Measurements from ENCODE around the gene RAB11FIP5. TPM values are rescaled to one million over a fixed set of nuclear protein-coding genes. Genes with fewer than 3 reads are reported as not detected.

RAB11FIP5 gene
- total RNA-seq, 2 experiments from 2014 or later: 12.6 to 13.8 TPM

DNA sequence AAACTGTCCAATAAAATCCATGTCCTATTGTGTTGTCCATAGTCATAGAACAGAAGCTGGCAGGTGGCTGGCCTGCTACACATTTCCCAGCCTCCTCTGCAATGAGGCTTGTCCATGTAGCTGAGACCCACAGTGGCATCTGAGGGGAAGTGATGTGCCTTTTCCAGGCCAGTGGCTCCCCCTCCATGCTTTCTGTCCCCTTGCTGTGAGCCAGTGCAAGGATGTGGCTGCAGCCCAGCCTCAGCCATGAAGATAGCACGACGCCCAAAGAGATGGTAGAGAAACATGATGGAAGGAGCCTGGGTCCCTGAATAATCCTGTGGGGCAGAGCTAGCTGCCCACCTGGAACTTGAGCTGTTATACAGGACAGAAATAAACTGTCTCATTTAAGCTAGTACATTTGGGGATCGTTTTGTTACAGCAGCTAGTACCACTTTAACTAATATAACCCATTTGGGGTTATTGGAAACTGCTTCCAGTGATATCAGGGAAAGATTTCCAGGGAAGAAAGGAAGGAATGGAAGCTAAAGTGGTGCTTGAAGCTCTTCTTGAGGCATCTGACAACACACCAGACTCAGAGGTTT lies 81.6 kb downstream of the RAB11FIP5 start:
- no peaks in the 10 kb centered on the region for H3K27me3 Mint-ChIP-seq
- DNase-seq (no peak), ATAC-seq (ENCODE audit: poor library complexity) (no peak)
- no peak overlapping the region for H3K27ac ChIP-seq (ENCODE audit: low read depth in 1 of 2, low read length in 2 of 2)
- H3K36me3 Mint-ChIP-seq (ENCODE audit: low read depth): no peaks in the 10 kb centered on the region
- TF ChIP-seq, protein P1, sequence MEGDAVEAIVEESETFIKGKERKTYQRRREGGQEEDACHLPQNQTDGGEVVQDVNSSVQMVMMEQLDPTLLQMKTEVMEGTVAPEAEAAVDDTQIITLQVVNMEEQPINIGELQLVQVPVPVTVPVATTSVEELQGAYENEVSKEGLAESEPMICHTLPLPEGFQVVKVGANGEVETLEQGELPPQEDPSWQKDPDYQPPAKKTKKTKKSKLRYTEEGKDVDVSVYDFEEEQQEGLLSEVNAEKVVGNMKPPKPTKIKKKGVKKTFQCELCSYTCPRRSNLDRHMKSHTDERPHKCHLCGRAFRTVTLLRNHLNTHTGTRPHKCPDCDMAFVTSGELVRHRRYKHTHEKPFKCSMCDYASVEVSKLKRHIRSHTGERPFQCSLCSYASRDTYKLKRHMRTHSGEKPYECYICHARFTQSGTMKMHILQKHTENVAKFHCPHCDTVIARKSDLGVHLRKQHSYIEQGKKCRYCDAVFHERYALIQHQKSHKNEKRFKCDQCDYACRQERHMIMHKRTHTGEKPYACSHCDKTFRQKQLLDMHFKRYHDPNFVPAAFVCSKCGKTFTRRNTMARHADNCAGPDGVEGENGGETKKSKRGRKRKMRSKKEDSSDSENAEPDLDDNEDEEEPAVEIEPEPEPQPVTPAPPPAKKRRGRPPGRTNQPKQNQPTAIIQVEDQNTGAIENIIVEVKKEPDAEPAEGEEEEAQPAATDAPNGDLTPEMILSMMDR (IDR thresholded peaks at IDR 0.05): no peak
- ChIA-PET POLR2A (no interaction called here), CTCF (interaction anchor here (1.4 kb wide), 1 partner anchor 146 kb away, joined by 3 read pairs; no protein-coding TSS in a partner anchor)
- H3K4me1 Mint-ChIP-seq (ENCODE audit: low read depth): no peaks in the 10 kb centered on the region
- intact Hi-C loops (cut with DNase I, micrococcal nuclease): no loop called here
- no peaks in the 10 kb centered on the region for H3K27me3 ChIP-seq (ENCODE audit: control insufficient read depth in 1 of 2, insufficient read depth in 2 of 2, low read length in 2 of 2)
- no peak overlapping the region for H3K4me3 Mint-ChIP-seq
- no peaks in the 10 kb centered on the region for H3K9me3 Mint-ChIP-seq
- H3K36me3 ChIP-seq (ENCODE audit: insufficient read depth, low read length): no peaks in the 10 kb centered on the region
- H3K4me1 ChIP-seq (ENCODE audit: insufficient read depth, low read length): no peaks in the 10 kb centered on the region
- H3K27ac Mint-ChIP-seq: no peak overlapping the region
- H3K9me3 ChIP-seq (ENCODE audit: control insufficient read depth in 1 of 2, insufficient read depth in 1 of 2, low read length in 2 of 2): no peaks in the 10 kb centered on the region
- no peak overlapping the region for H3K4me3 ChIP-seq (ENCODE audit: low read length)

DNA sequence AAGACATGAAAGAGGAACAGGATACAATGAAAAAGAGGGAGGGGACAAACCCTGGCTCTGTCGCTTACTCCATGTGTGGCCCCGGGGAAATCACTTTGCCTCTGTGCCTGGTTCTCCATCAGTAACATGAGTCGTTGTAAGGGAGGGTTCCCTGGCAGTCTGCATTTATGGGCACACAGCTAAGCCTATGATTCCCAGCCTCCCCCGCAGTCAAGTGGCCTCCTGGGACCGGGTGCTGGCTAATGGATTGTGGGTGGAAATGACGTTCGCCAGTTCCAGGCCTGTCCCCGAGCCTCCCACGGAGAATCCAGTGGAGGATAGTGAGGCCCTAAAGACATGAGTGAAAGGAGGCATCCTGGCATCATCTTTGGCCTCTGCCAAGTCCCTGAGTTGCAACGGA lies 83.9 kb downstream of the RAB11FIP5 start:
- Histone ChIP-seq H3K4me1 (ENCODE audit: insufficient read depth, low read length) (no peaks in the 10 kb centered on the region), H3K27me3 (ENCODE audit: control insufficient read depth in 1 of 2, insufficient read depth in 2 of 2, low read length in 2 of 2) (no peaks in the 10 kb centered on the region), H3K4me3 (ENCODE audit: low read length) (no peak overlapping the region), H3K9me3 (ENCODE audit: control insufficient read depth in 1 of 2, insufficient read depth in 1 of 2, low read length in 2 of 2) (no peaks in the 10 kb centered on the region), H3K27ac (ENCODE audit: low read depth in 1 of 2, low read length in 2 of 2) (no peak overlapping the region), H3K36me3 (ENCODE audit: insufficient read depth, low read length) (no peaks in the 10 kb centered on the region)
- no peaks in the 10 kb centered on the region for H3K9me3 Mint-ChIP-seq
- no peak overlapping the region for H3K4me3 Mint-ChIP-seq
- H3K4me1 Mint-ChIP-seq (ENCODE audit: low read depth): no peaks in the 10 kb centered on the region
- H3K36me3 Mint-ChIP-seq (ENCODE audit: low read depth): no peaks in the 10 kb centered on the region
- intact Hi-C loops (cut with DNase I, micrococcal nuclease): no loop called here
- CTCF ChIA-PET: no interaction called here
- H3K27me3 Mint-ChIP-seq: no peaks in the 10 kb centered on the region
- H3K27ac Mint-ChIP-seq: no peak overlapping the region
- ATAC-seq (ENCODE audit: poor library complexity) (no peak), DNase-seq (no peak)
- TF ChIP-seq, protein P1 (IDR thresholded peaks at IDR 0.05): no peak
- POLR2A ChIA-PET: no interaction called here

DNA sequence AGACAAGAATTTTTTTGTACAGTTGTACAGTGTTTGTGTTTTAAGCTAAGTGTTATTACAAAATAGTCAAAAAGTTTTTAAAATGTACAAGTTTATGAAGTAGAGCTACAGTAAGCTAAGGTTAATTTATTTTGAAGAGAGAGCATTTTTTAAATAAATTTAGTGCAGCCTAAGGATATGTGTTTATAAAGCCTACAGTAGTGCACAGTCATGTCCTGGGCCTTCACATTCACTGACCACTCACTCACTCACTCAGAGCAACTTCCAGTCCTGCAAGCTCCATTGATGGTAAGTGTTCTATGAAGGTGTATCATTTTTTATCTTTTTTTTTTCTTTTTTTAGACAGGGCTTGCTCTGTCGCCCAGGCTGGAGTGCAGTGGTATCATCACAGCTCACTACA lies 85.4 kb downstream of the RAB11FIP5 start:
- H3K27me3 ChIP-seq (ENCODE audit: control insufficient read depth in 1 of 2, insufficient read depth in 2 of 2, low read length in 2 of 2): no peaks in the 10 kb centered on the region
- no peaks in the 10 kb centered on the region for H3K27me3 Mint-ChIP-seq
- no peak overlapping the region for H3K4me3 ChIP-seq (ENCODE audit: low read length)
- H3K4me1 ChIP-seq (ENCODE audit: insufficient read depth, low read length): no peaks in the 10 kb centered on the region
- H3K4me1 Mint-ChIP-seq (ENCODE audit: low read depth): no peaks in the 10 kb centered on the region
- no peak overlapping the region for H3K27ac ChIP-seq (ENCODE audit: low read depth in 1 of 2, low read length in 2 of 2)
- H3K9me3 ChIP-seq (ENCODE audit: control insufficient read depth in 1 of 2, insufficient read depth in 1 of 2, low read length in 2 of 2): no peaks in the 10 kb centered on the region
- ChIA-PET POLR2A (no interaction called here), CTCF (no interaction called here)
- TF ChIP-seq, protein P1 (IDR thresholded peaks at IDR 0.05): no peak
- no peak for DNase-seq
- H3K9me3 Mint-ChIP-seq: no peaks in the 10 kb centered on the region
- no peak for ATAC-seq (ENCODE audit: poor library complexity)
- intact Hi-C loops (cut with DNase I, micrococcal nuclease): no loop called here
- no peak overlapping the region for H3K27ac Mint-ChIP-seq
- no peaks in the 10 kb centered on the region for H3K36me3 Mint-ChIP-seq (ENCODE audit: low read depth)
- H3K36me3 ChIP-seq (ENCODE audit: insufficient read depth, low read length): no peaks in the 10 kb centered on the region
- no peak overlapping the region for H3K4me3 Mint-ChIP-seq

Data from CD4-positive, alpha-beta T cell (primary cell).